CD4-positive, alpha-beta T cell treated with Interleukin-12 subunit alpha and Interleukin-12 subunit beta, for 1 hour (primary cell): ENCODE measurements around the gene RETREG1.
A peak's percentile ranks its signal among the peaks of the same experiment; 100 is the strongest.
"Not testable (repeated sequence)": the region's sequence is repeated elsewhere in the genome, so short reads cannot be mapped to it uniquely, and the experiment has no call there.

Experiments
- DNase-seq: peaks from one replicate; pipeline ENCODE4 v3.0.0-alpha.2; 2020

RETREG1 gene

DNA sequence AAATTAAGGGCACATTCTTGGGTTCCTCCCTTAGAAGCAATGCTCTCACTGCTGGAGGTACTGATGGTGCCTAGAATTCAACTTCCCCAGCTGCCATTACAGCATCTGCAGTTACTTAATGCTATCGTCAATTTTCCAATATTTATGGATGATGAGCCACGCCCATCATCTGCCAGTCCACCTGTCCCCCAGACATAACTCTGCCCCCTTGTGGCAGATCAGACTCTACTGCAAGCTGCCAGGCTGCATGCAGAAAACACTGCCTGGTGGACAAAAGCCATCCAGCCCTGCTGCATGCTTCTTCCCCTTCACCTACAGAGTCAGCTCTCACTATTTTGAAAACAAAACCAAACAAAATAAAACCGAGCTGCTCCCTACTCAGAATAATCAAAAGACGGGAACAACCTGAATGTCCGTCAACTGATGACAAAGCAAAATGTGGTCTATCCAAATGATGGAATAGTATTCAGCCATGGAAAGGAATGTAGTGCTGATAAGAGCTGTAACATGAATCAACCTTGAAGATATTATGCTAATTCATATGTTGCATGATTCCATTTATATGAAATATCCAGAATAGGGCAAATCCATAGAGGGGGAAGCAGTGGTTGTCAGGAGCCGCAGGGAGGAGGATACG, 66.4 kb downstream of the RETREG1 start:
- peak; percentile 20 for DNase-seq

DNA sequence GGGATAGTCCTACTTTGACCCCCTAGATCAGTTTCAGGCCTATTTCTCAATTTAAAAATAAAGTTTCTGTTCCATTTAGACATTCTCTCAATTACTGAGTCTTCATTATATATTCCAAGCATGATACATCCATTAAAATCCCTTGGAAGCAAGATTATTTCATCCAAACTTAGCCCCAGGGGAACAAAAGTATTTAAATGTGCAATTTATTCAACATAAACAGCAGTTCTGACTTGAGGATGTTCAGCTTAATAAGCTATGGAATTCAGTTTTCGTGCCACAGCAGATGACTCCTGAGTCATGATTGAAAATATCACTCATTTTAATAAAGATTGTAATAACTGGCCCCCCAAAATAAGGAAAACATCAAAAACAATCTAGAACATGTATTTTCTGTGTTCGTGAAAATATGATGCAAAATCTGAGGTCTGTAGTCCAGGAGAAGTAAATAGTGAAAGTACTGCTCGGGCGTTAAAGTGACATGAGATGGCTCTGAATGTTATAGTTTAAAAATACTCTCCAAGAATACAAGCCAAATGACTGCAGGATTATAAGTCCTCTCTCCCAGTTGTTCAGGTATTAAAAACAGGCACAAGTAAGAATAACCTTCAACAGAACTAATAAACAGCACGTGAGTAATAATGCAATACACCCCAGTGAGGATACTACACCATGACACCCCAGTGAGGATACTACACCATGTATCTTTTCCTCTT, 67.1 kb downstream of the RETREG1 start:
- DNase-seq: no peak

DNA sequence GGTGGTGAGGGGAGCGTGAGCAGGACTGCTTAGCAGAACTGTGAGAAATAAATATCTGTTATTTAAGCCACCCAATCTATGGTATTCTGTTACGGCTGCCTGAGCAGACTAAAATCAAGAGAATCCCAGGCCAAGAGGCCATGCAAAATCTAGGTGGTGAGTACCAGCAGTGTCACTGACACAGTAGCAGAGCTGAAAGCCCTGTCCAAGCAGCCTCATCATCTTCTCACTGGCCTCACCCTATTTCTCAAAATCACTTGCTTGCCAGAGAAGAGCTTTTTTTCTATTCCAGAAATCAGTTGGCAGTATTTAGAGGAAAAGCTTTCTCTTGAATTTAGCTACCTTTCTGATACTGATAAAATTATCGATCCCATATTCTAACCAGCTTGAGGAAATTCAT, 68.0 kb downstream of the RETREG1 start:
- DNase-seq: no peak

DNA sequence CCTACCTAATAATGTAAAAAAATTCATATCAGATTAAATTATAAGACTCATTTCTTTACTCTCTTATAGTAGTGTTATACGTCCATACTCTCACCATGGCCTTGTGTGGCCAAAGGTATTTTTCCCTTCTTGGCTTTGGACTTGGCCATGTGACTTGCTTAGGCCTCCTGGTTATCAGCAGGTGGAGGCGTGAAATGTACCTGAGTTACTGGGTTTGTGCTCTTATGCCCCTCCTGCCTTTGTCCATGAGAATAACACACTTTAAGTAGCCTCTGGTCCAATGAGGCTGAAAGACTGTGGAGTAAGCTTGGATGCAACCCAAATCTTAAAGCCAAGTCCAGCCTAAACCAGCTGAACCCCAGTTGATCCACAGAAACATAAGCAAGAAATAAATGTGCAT, 68.7 kb downstream of the RETREG1 start:
- DNase-seq: no peak

DNA sequence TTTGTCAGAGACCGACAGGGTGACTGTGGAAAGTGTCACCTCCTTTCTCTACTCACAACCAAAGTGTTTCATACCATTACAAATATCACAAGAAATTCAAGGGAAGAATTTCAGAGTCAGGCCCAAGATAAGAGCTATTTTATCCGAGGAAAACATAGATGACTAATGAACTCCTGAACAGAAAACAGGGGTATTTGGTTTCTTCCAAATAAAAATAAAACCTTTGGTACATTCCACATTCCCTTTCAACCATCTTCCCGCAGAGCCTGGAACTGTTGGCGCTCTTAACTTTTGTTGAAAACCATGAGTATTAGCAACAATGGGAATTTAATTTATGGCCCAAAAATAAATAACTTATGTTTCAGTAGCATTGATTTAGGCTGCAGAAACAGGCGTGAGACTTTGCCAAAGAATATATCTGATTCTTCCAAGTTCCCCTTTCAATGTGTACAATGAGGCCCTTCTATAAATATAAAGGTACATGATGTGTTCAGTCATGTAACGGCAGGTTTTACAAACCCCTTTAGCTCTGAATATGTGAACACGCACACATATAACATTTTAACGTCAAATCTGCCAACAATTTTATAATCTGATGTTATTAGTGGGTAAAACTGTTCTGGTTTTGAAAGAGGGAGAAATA, 69.5 kb downstream of the RETREG1 start:
- DNase-seq: no peak

DNA sequence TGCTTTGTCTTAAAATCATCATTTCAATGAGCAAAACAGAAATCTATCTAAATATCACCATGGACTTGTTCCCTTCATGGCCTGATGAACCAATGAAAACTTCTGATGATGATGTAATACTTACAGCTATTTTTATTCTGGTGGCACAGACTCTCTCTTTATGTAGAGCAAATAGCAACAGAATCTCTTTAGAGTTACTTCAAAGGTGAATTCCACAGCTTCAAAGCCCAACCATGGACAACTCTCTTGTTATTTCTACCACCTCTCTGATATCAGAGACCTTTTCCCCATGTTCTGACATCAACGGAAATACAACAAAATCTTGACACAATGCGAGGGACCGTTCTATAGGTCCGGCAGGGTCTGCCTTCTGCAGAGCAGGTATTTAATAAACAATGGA, 70.1 kb downstream of the RETREG1 start:
- no peak for DNase-seq

DNA sequence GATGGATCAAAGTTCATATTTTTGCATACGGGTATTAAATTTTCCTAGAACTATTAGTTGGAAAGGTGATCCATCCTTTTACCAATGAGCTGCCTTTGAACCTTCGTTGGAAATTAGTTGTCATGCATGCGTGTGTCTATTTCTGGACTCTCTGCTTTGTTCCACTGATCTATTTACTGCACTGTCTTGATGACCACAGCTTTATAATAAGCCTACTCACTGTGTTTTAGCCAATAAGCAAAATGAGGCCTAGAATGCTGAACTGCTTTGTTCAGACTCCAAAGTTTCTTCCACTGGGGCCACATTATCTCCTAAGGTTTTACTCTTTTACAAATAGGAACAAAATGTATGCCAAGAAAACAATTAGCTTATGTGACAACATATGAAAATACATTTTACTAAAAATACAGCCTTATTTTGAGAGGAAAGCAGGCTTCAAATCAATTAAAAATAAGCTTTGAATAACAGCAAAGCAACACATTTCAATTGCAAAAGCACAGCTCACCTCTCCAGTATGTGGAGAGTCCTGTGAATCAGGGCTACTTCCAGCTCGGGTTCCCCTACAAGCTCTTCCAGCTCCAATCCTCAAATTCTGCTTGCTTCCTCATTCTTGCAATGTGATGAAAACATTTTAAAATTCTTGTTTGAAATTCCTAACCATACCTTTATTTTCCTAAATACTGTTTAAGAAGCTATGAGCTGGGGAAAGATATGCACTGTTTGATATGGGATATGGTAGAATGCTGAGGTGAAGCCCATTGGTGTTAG, 72.0 kb downstream of the RETREG1 start:
- DNase-seq: no peak

DNA sequence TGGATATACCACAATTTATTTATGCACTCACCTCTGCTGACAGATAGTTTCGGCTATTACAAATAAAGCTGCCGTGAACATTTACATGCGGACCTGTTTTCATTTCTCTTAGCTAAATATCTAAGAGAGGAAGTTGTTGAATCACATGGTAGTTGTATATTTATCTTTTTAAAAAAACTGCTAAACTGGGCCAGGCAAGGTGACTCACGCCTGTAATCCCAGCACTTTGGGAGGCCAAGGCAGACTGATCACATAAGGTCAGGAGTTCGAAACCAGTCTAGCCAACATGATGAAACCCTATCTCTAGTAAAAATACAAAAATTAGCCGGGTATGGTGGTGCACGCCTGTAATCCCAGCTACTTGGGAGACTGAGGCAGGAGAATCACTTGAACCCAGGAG, 73.6 kb downstream of the RETREG1 start:
- DNase-seq: not testable (repeated sequence)

DNA sequence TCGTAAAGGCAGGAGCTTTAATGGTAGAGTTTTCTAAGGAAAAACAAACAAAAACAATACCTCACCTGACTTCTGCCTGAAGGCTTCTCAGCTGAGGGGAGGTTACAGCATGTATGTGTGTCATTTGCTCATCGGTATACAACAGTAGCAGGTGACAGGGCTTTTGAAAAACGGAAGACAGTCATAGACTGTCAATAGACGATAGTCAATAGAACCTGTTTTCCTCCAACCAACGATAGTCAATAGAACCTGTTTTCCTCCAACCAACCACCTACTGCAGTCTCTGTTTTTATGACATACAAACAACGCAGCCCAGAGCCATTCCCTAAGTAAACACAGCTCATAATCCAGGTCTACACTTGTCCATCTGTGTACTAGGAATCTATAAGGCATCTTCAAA, 74.6 kb downstream of the RETREG1 start:
- no peak for DNase-seq

DNA sequence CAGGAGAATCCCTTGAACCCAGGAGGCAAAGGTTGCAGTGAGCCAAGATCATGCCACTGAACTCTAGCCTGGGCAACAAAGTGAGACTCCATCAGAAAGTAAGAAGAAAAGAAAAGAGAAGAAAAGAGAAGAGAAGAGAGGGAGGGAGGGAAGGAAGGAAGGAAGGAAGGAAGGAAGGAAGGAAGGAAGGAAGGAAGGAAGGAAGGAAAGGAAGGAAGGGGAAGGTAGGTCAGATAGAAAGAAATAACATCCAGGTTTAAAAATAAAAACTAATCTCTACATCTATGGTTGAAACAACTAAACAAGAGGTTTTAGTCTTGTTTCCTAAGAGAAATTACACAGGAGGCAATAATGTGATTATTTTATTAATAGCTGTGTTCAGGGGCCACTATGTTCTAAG, 75.2 kb downstream of the RETREG1 start:
- not testable (repeated sequence) for DNase-seq

DNA sequence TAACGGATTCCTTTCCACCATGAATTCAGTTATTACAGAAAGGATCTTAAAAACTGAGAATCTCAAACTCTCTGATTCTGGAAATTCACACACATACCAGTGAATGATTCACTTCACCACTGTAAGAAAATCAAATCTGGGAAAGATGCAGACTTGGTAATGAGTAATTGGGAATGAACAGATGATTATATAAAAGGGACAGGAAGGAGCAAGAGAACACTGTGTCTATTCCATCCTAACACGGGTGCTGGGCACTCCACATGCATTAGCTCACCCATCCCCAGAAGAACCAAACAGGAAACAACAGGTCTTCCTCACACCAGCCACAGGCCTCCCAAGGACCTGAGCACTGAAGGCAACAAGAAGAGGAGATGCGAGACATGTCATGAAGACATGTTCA, 76.4 kb downstream of the RETREG1 start:
- no peak for DNase-seq

DNA sequence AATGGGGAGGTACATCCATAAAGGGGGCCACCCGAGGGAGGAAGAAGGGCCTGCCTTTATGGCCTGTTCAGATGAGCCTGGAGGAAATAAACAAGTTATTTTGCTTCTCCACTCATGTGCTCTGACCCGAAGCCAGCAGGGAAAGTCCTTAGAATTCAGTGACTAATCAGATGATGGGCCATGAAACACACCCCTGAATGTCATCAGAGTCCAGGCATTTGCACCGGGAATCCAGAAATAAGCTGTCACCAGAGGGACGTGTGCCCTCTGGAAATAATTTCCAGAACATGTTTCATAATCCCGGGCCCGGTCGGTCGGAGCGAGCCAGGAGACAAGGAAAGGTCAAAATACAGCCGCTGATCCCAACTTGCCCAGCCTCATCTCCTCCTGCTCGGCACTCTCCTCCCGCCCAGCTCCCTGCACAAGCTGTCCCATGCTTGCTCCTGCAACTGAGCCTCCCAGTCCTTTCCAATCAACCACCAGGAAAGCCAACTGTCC, 77.6 kb downstream of the RETREG1 start:
- no peak for DNase-seq

DNA sequence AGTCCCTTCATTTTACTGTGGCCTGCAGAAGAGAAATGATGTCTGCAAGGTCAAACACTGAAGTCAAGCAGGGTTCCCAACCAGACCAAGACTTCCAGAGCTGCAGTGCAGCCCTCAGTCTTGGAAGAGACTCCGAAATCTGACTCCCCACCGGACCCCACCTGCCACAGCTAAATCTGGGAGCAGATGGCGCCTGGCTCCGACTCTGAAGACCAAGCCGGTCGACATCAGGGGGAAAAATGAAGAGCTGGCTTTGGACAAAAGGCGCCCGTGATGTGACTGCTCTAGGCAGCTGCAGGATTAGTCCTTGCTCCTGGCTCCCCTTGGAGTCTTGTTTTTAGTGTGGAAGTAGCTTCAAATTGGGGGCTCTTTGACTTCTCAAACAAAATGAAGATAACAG, 78.8 kb downstream of the RETREG1 start:
- no peak for DNase-seq

DNA sequence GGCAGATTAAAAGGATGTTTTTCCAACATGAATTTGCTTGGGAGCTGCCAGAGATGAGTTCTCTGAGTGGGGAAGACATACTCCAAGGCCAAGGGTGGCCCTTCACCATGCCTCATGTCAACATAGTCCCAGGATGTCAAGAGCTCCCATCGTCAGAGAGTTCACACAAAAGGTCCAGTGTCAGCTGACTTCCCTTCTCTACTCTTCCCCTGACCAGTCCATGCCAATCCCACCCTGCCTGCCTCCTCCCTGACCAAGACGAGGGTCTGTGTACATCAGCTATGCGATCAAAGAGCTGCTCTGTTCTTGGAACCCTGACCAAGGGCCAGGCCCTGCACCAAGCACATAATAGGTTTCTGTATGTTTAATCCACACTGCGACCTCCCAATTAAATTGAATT, 80.0 kb downstream of the RETREG1 start:
- no peak for DNase-seq

DNA sequence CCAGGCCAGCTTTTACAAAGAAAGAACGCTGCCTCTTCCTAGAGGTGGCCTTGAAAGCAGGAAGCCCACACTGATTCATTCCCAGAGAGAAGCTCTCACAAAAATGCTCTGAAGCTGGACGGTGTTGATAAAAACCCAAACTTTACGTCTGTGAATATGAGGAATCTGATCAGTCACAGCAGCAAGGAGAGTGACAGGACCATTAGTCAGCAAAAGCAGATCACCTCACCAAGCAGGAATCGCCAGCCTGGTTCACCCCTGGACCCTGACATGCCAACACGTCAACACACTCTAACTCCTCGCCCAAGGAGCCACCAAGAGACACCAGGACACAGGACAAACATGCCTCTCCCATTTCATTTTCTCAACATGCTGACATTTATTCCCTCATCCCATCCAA, 80.6 kb downstream of the RETREG1 start:
- DNase-seq: no peak

DNA sequence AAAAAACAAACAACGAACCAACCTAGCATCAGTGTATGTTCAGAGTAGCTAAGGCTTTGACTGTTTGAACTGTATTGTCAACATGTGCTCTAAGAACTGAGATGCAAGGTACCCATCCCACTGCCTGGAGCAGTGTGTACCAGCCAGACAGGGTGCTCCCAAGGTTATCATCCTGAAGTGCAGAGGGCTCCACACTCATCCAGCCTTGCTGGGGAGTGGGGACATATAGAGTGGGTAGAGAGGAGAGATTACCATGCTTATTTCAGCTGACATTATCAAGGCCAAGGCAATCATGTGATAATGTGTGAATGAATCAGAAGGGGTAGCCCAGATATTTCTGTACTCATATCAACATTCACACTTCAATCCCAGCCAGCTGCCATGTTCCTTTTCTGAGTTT, 82.5 kb downstream of the RETREG1 start:
- DNase-seq: no peak

DNA sequence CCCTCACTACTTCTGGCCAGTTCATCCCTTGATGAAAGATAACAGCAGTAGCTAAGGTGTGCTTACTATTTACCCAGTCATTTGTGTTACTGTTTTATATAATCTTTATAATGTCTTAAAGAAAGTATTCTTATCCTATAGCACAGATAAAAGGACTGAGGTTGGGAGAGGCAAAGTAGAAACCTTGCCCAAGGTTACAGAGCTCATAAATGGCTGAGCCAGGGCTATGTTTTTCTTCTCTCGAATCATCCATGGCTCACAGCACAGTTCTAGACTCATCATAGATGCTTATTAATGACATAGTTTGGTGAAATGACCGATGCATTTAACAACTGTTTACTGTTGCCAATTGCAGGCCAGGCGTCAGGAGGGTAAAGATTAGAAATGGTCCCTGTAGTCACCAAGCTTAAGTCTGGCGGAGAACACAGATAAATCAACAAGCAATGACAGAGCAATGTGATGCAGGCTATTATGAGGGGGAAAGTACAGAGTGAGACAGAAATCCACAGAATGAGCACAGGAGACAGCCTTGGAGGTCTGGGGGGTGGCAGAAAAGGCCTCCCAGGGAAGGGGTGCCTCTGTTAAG, 85.6 kb downstream of the RETREG1 start:
- DNase-seq: no peak

DNA sequence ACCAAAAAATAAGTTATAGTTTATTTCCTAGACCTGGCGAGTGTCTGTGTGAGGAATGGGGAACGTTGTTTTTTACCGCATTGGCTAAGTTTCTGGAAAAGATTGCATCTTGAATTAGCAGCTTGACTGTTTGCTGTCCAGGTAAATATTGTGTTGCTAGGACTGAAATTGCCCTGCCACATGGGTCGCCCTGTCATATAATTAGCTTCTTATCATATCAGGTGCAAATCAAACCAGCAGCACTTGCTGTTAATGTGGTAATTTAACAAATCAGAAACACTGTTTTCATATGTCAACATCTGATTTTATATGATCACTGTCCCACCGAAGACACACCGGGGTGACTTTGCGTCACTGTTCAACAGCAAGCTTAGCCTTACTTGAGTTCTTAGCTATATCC, 87.5 kb downstream of the RETREG1 start:
- no peak for DNase-seq

DNA sequence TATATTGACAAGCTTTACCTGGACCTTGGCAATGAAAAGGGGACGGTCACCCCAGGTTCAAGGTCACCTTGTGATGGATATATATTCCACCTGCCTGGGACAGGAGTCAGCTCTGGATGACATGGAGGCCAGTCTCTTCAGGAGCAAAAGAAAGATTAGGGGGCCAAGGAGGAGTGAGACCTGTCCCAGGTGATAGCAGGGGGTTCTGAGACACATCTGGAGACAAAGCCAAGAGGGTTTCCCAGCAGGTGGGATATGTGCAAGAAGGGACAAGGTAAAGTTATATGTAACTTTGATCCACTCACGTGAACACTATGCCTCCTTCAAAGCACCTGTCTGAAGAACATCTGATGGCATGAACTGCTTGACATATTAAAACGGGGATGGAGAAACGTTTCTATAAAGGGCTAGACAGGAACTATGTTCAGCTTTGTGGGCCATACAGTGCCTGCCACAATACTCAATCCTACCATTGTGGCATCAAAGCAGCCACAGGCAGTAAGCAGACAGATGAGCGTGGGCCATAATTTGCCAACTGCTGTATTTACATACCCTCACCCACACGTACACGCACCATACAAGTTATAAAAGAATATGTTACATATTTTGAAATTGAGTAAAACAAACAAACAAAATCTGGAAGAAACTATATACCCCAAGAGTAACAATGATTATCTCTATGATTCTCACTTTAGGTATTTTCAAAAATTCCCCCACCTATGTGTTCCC, 88.3 kb downstream of the RETREG1 start:
- DNase-seq: no peak

DNA sequence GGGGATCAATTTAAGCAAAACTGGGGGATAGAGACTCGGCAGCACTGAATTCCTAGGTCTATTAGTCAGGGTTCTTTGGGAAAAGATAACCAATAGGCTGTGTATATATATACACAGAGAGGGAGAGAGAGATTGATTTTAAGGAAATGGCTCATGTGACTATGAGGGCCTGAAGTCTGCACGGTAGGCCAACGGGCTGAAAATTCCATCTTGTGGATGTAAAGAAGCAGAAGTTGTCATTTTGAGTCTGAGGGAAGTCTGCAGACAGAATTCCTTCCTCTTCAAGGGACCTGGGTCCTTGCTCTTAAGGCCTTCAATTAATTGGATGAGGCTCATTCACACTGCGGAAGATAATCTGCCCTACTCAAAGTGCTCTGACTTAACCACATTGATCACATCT, 91.1 kb downstream of the RETREG1 start:
- DNase-seq: no peak

DNA sequence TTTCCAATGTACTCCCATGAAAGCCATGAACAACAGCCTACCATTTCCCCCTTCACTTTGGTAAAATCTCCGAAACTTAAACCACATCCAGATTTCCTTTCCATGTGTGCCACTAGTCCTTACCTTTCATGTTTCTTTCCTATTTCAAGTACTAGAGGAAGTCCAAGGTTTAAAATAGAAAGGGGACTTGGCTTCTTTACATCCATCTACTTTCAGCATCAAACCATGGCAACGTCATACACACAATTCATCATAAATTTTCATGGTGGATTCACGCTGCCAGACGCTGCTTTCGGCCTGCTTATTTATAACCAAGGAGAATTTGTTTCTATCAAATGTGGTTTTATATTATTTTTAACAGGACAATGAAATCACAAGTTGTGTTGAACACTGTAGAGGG, 92.5 kb downstream of the RETREG1 start:
- DNase-seq: no peak
